GM12801 (cell line): ENCODE results near the gene DUSP12.

Source experiments
- CTCF ChIP-seq: IDR thresholded peaks from one replicate; pipeline ENCODE4 v1.5.1; 2011; ENCODE audit warnings: control low read depth; ENCODE audit not compliant: insufficient read length; ENCODE audit errors: extremely low read depth

Gene DUSP12

DNA sequence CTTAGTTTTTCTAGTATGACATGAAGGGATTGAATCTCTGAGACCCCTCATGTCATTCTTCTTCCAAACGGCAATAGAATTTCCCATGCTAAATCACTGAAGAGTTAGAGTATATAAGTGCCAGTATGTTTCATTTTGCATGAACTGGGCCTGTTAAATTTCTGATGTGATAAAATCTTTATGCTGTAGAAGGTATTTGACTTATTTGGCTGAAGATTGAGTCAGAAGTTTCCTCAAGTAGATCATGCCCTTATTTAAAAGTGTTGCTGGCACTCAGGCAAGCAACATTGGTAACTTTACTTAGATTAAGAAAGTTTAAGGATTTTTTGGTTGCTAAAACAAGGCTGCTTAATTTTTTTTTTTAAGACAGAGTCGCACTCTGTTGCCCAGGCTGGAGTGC, 29.8 kb downstream of the DUSP12 start:
- TF ChIP-seq CTCF: no peak

DNA sequence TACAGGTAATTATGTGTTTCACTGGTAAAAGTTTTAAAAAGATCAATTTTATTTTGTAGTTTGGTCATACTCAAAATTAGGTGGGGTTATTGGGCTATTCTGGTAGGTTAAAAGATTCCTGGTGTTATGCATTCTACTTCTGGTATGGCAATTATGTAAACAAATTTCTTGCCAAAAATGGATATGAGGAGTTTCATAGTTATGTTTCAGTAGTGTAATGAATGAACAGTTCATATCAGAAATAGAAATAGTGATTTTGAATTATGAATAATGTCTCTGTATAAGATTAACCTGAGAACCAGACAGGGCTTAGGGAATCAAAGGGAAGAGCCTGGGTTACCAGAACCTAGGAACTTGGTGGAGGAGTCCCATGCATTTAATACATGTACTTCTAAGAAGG, 32.4 kb downstream of the DUSP12 start:
- no peak for TF ChIP-seq CTCF

DNA sequence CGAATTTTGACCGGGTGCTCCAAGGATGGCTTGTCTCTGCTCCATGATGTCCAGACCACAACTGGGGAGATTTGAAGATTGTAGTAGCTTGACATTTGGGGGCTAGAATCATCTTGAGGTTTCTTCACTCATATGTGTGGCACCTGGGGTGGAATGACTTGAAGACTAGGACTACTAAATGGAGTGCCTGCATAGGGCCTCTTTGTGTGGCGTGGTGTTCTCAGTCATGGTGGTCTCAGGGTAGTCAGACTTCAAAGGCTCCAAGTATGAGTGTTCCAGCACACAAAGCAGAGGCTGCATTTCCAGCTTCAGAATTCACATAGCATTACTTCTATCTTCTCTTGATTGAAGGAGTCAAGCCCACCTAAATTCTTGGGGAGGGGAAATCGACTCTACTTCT, 33.3 kb downstream of the DUSP12 start:
- no peak for TF ChIP-seq CTCF

DNA sequence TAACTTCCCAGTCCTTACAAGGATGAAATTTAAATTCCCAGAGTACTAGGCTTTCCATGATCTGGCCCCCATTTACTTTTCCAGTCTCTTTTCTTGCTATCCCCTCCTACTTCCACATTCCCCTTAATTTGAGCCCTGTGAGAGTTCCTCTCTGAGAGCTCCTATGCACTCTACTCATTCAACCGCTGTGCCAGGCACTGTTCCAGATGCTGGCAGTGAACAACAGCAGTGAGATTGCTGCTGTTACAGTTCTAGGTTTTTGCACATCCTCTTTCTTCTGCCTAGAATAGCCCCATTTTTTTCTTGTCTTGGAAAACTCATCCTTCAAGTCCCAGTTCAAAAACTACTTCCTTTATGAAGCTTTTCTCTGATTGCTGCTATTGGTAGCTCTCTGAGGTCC, 35.4 kb downstream of the DUSP12 start:
- no peak for TF ChIP-seq CTCF

DNA sequence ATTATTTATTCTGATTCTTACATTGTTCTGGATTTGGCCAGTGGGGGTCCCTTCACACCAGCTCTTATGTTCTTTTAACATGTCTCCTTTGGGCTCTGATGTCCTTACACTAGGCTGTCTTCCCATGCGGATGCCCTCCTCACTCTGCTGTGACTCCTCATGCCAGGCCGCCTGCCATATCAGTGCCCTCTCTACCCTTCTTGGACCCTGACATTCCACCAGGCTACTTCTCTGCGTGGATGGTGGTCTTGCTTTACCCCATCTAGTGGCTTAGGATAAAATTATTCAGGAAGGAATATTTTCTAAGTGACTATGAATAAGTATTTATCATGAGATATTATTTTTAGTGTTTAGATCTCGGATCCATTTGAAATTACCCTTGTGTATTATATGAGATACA, 37.8 kb downstream of the DUSP12 start:
- no peak for TF ChIP-seq CTCF

DNA sequence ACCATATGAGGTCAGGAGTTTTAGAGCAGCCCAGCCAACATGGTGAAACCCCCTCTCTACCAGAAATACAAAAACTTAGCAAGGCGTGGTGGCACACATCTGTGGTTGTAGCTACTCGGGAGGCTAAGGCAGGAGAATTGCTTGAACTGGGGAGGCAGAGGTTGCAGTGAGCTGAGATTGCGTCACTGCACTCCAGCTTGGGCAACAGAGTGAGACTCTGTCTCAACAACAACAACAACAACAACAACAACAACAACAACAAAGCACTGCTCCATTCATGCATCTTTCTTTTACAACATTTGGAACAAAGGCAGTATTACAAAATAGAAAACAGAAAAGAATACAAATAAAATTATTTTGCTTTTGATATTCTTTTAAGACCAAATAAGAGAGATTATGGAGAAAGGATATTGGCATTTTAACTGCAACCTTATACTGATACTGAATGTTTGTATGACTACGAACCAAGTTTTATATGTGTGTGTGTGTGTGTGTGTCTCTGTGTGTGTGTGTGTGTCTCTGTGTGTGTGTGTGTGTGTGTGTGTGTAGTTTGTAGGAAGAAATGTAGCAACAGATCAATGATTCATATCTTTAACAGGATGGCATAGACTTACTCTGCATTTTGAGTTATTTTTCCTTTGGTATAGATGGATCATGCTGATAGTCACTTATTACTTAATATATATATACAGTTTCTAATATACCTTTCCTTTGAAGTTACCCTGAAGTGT, 41.2 kb downstream of the DUSP12 start:
- no peak for TF ChIP-seq CTCF

DNA sequence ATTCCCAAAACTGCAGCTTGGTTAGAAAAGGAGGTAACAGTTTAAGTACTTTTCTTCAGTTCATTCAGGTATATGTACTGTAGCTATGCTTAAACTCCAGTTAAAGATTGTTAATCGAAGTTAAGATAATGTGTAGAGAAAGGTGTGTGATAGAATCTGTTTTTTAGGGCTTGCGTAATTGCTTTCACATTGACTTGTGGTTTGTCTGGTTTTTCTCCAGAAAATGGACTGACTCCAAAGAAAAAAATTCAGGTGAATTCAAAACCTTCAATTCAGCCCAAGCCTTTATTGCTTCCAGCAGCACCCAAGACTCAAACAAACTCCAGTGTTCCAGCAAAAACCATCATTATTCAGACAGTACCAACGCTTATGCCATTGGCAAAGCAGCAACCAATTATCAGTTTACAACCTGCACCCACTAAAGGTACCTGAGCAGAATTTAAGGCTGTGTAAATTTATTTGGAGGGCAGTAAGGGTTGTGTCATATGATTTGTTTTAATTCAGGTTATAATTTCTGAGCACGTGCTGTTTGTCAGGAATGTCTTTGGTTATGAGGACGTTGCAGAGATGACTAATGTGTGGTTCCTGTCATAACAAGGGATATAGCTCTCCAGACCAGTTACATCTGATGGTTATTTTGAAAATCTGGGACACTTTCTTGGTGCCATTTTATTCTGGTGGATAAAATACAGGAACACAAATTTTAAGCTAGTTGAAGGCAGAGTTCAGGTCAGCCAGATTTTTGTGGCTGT, 42.5 kb downstream of the DUSP12 start:
- TF ChIP-seq CTCF: no peak
